HG03432 (cell line): ENCODE data around the gene SCAF8.

ENCODE experiments used
- ATAC-seq: cut with Tn5 transposase; IDR thresholded peaks from one replicate; pipeline ENCODE4 v1.9.1; 2021; ENCODE audit warnings: mild to moderate bottlenecking, moderate library complexity; ENCODE audit not compliant: unreplicated experiment

Gene SCAF8

GRCh38 chr6:154882107-154882506 lies 148.9 kb downstream of the SCAF8 start:
- ATAC-seq: no peak
